K562 (cell line): Measurements from ENCODE around the gene NAXD.

Experiments used
- HIVEP1 ChIP-seq: fragments of 250-450 bp; sonication (Bioruptor Pico); IDR thresholded peaks from 2 replicates; pipeline ENCODE4 v1.4.0; 2020; ENCODE audit warnings: mild to moderate bottlenecking
- NFE2 ChIP-seq: IDR thresholded peaks from 2 replicates; pipeline ENCODE4 v1.6.1; 2014; ENCODE audit warnings: antibody characterized with exemption, low read depth
- ZNF644 ChIP-seq: fragments of 200-800 bp; sonication (Bioruptor generic); IDR thresholded peaks from 2 replicates; pipeline ENCODE4 v1.6.1; 2016; ENCODE audit warnings: low read depth, missing genetic modification characterization, missing compliant biosample characterization
- ZNF77 ChIP-seq: fragments of 250-450 bp; sonication (Bioruptor Pico); IDR thresholded peaks from 2 replicates; pipeline ENCODE4 v1.5.0; 2020
- TF ChIP-seq, protein P1 (sequence below), 3 experiments: IDR thresholded peaks in 2 of 3; conservative IDR thresholded peaks in 1 of 3; 2 replicates each; pipeline ENCODE4 v1.5.1; 2011 to 2012; ENCODE audit warnings: low read length in 3 of 3, mild to moderate bottlenecking in 3 of 3, control low read depth in 2 of 3, improper control_type of control experiment in 1 of 3, inconsistent platforms in 1 of 3, low read depth in 1 of 3, mixed read lengths in 1 of 3, moderate library complexity in 1 of 3; ENCODE audit not compliant: insufficient read depth in 2 of 3

GRCh38 chr13:110651726-110652230 lies 36.4 kb downstream of the NAXD start:
- TF ChIP-seq NFE2: no peak
- no peak for TF ChIP-seq HIVEP1 (CRISPR knock-in tag)
- no peak for TF ChIP-seq ZNF644
- TF ChIP-seq, protein P1, sequence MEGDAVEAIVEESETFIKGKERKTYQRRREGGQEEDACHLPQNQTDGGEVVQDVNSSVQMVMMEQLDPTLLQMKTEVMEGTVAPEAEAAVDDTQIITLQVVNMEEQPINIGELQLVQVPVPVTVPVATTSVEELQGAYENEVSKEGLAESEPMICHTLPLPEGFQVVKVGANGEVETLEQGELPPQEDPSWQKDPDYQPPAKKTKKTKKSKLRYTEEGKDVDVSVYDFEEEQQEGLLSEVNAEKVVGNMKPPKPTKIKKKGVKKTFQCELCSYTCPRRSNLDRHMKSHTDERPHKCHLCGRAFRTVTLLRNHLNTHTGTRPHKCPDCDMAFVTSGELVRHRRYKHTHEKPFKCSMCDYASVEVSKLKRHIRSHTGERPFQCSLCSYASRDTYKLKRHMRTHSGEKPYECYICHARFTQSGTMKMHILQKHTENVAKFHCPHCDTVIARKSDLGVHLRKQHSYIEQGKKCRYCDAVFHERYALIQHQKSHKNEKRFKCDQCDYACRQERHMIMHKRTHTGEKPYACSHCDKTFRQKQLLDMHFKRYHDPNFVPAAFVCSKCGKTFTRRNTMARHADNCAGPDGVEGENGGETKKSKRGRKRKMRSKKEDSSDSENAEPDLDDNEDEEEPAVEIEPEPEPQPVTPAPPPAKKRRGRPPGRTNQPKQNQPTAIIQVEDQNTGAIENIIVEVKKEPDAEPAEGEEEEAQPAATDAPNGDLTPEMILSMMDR (IDR thresholded peaks at IDR 0.05 in 2 of 3, conservative IDR thresholded peaks at IDR 0.05 in 1 of 3; ENCODE audit: insufficient read depth in 2 of 3, low read depth in 1 of 3, low read length in 3 of 3): no peak
- TF ChIP-seq ZNF77 (CRISPR knock-in tag): no peak
